Stomach (tissue), 4 donors: ENCODE results near the gene PRKAA1.

Experiments
- EP300 ChIP-seq: sonication (generic); formaldehyde crosslinking; IDR thresholded peaks from one replicate; pipeline ENCODE4 v1.6.1; 2017; ENCODE audit warnings: antibody characterized with exemption
- POLR2A ChIP-seq, 4 donors: fragments of 450-650 bp; IDR thresholded peaks; one replicate each; pipeline ENCODE4 v1.6.1; 2016; ENCODE audit warnings: antibody characterized with exemption in 4 of 4, control low read depth in 2 of 4, mild to moderate bottlenecking in 1 of 4, moderate library complexity in 1 of 4
- POLR2AphosphoS5 ChIP-seq, 3 donors: sonication (generic); formaldehyde crosslinking; IDR thresholded peaks; one replicate each; pipeline ENCODE4 v1.6.1; 2016; ENCODE audit warnings: antibody characterized with exemption in 3 of 3
- TF ChIP-seq, protein P1 (sequence below), 7 experiments: fragments of 450-650 bp in 4 of 7; fragments of 200-600 bp in 3 of 7; sonication (generic) in 3 of 7; IDR thresholded peaks; one replicate each; pipeline ENCODE4 v1.5.1; 2016 to 2019; ENCODE audit warnings: antibody characterized with exemption in 7 of 7, control low read depth in 2 of 7, mild to moderate bottlenecking in 1 of 7

DNA sequence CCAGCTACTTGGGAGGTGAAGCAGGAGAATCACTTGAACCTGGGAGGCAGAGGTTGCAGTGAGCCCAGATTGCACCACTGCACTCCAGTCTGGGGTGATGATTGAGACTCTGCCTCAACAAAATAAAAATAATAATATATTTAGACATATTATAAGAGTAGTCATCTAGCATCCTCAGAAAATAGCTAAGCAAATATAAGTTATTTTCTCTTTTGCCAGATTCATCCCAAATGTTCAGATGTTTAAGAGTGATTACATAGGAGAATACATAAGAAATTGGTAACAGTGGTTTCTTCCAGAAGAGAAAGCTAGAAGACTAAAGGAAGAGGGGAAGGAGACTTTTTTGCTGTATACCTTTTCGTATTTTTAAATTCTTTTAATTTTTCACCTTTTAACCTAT is 20.0 kb downstream of the PRKAA1 start:
- TF ChIP-seq POLR2AphosphoS5 (IDR thresholded peaks at IDR 0.05) (no peak), POLR2A (IDR thresholded peaks at IDR 0.05) (no peak), EP300 (no peak)
- TF ChIP-seq, protein P1, sequence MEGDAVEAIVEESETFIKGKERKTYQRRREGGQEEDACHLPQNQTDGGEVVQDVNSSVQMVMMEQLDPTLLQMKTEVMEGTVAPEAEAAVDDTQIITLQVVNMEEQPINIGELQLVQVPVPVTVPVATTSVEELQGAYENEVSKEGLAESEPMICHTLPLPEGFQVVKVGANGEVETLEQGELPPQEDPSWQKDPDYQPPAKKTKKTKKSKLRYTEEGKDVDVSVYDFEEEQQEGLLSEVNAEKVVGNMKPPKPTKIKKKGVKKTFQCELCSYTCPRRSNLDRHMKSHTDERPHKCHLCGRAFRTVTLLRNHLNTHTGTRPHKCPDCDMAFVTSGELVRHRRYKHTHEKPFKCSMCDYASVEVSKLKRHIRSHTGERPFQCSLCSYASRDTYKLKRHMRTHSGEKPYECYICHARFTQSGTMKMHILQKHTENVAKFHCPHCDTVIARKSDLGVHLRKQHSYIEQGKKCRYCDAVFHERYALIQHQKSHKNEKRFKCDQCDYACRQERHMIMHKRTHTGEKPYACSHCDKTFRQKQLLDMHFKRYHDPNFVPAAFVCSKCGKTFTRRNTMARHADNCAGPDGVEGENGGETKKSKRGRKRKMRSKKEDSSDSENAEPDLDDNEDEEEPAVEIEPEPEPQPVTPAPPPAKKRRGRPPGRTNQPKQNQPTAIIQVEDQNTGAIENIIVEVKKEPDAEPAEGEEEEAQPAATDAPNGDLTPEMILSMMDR (IDR thresholded peaks at IDR 0.05) = no peak
